ENCODE data around the gene RNF25.

Gene RNF25

GRCh38 chr2:218621007-218621406 lies 50.8 kb downstream of the RNF25 start:
- Mint-ChIP-seq H3K4me3 (no peak overlapping the region), H3K4me1 (peaks cover 14% of the 10 kb centered on the region), H3K27me3 (ENCODE audit: low read depth) (peaks cover 3% of the 10 kb centered on the region)

DNA sequence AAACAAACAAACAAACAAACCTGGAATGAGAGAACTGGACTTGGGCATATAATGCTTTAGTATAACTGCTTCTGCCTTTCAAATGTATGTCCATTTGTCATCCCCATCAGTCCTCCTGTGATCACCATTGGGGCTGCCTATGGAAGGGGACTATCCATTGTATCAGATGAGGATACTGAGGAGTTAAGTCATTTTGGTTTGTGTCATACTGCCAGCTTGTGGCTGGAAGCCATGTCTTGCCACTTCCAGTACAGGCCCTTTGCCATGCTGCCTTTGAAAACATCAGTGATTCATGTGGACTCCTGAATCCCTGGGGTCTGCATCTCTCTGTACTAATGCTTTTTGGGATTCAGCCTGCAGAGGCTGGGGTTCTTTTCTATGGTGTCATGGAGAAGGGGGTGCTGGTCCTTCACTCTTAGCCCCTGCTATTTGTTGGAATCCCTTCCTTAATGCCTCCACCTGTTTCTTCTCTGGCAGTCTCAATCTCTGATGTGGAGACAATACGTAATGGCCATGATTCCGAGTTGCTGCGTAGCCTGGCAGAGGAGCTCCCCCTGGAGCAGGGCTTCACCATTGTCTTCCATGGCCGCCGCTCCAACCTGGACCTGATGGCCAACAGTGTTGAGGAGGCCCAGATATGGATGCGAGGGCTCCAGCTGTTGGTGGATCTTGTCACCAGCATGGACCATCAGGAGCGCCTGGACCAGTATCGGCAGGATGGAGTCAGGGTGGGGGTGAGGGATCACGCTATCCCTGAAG lies 53.5 kb downstream of the RNF25 start:
- Mint-ChIP-seq H3K4me1 (peaks cover 13% of the 10 kb centered on the region), H3K36me3 (ENCODE audit: low read depth) (no peaks in the 10 kb centered on the region), H3K27me3 (ENCODE audit: low read depth) (peaks cover 3% of the 10 kb centered on the region), H3K9me3 (no peaks in the 10 kb centered on the region), H3K4me3 (no peak overlapping the region), H3K27ac (no peak overlapping the region)
- TF ChIP-seq, protein P1, sequence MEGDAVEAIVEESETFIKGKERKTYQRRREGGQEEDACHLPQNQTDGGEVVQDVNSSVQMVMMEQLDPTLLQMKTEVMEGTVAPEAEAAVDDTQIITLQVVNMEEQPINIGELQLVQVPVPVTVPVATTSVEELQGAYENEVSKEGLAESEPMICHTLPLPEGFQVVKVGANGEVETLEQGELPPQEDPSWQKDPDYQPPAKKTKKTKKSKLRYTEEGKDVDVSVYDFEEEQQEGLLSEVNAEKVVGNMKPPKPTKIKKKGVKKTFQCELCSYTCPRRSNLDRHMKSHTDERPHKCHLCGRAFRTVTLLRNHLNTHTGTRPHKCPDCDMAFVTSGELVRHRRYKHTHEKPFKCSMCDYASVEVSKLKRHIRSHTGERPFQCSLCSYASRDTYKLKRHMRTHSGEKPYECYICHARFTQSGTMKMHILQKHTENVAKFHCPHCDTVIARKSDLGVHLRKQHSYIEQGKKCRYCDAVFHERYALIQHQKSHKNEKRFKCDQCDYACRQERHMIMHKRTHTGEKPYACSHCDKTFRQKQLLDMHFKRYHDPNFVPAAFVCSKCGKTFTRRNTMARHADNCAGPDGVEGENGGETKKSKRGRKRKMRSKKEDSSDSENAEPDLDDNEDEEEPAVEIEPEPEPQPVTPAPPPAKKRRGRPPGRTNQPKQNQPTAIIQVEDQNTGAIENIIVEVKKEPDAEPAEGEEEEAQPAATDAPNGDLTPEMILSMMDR (IDR thresholded peaks at IDR 0.05; ENCODE audit: unreplicated experiment in 3 of 3), result no peak

More at GRCh38 chr2:218621007-218621406, 50.8 kb downstream of the RNF25 start:
- Mint-ChIP-seq H3K36me3 (ENCODE audit: low read depth) (no peaks in the 10 kb centered on the region), H3K27ac (no peak overlapping the region), H3K9me3 (no peaks in the 10 kb centered on the region)
- TF ChIP-seq, protein P1 (IDR thresholded peaks at IDR 0.05; ENCODE audit: unreplicated experiment in 3 of 3), result no peak

- no peak overlapping the region for H3K27ac Mint-ChIP-seq
- H3K4me3 Mint-ChIP-seq, result no peak overlapping the region
- no peaks in the 10 kb centered on the region for H3K9me3 Mint-ChIP-seq
- no peaks in the 10 kb centered on the region for H3K36me3 Mint-ChIP-seq (ENCODE audit: low read depth)
- TF ChIP-seq, protein P1 (IDR thresholded peaks at IDR 0.05; ENCODE audit: unreplicated experiment in 3 of 3), result no peak
- no peaks in the 10 kb centered on the region for H3K4me1 Mint-ChIP-seq
- H3K27me3 Mint-ChIP-seq (ENCODE audit: low read depth), result peaks cover 3% of the 10 kb centered on the region
Measured at GRCh38 chr2:218615868-218616315, 55.9 kb downstream of the RNF25 start.
